Subcutaneous adipose tissue (tissue), 4 donors: ENCODE data around the gene DNAJB6. TPM values are rescaled to one million over a fixed set of nuclear protein-coding genes. Genes with fewer than 3 reads are reported as not detected.

Experiments used
- total RNA-seq, 4 donors: library from RNA; depleted of rRNA; stranded (reverse); fragments of >200 nt; gene quantifications; one replicate each; pipeline ENCODE4 v1.1.0, GENCODE V29; 2016
- TF ChIP-seq, protein P1 (sequence below): fragments of 450-650 bp; IDR thresholded peaks from one replicate; pipeline ENCODE4 v1.5.1; 2016; ENCODE audit warnings: low read depth, mild to moderate bottlenecking, control low read depth, antibody characterized with exemption, moderate library complexity

The DNAJB6 gene
- total RNA-seq, 4 donors from 2014 or later: 87.5 to 138 (median 92.7) TPM

DNA sequence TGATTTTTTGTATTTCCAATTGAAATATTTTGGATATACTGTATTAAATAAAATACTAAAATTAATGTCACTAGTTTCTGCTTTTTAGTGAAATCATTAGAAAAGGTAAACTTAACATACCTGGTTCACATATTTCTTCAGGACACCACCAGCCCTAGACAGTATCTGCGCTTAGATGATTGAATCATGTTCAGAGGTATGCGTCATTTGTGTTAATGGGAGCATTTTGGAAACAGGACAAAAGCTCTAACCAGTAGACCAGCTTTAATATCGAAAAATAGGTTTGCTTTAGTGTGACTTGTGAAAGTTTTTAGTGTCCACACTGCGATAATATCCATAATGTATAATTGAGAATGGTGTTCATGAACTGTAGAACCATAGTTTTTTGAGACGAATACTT, 47.1 kb downstream of the DNAJB6 start:
- TF ChIP-seq, protein P1, sequence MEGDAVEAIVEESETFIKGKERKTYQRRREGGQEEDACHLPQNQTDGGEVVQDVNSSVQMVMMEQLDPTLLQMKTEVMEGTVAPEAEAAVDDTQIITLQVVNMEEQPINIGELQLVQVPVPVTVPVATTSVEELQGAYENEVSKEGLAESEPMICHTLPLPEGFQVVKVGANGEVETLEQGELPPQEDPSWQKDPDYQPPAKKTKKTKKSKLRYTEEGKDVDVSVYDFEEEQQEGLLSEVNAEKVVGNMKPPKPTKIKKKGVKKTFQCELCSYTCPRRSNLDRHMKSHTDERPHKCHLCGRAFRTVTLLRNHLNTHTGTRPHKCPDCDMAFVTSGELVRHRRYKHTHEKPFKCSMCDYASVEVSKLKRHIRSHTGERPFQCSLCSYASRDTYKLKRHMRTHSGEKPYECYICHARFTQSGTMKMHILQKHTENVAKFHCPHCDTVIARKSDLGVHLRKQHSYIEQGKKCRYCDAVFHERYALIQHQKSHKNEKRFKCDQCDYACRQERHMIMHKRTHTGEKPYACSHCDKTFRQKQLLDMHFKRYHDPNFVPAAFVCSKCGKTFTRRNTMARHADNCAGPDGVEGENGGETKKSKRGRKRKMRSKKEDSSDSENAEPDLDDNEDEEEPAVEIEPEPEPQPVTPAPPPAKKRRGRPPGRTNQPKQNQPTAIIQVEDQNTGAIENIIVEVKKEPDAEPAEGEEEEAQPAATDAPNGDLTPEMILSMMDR: no peak

GRCh38 chr7:157384301-157384700, 47.5 kb downstream of the DNAJB6 start:
- TF ChIP-seq, protein P1: no peak

DNA sequence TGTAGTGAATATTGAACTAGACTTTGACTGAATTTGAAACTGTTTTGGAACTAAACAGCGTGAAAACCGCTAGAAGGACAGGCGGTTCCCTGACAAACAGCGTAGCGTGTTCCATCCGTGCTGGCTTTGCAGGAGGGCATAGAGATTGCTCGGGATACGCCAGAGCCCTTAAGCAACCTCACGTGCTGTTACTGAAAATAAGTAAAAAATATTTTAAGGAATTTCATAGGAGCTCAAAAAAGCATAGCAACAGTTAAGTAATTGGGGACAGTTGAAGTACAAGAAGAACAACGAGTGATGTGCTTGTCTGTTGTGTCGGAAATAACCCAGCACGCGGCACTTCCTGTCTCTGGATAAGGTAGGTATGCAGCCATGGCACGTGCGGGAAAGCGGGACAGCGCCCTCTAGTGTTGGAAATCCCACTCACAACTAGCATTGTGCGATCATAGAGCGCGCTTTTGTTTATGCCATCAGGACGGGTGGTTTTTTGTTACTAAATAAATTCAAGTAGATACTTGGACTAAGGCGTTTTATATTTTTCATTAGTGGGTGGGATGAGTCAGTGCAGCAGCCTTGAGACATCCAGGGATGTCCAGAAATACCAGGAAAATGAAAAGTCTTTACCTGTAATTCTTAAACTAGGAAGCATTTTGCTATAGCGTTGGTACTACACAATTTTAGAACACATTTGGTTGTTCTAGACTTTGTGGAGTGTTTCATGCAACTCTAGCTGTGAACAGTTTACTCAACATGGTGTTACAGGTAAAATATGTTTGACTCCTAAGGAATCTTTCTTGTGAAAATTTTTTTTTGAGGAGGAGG, 50.4 kb downstream of the DNAJB6 start:
- TF ChIP-seq, protein P1: no peak

DNA sequence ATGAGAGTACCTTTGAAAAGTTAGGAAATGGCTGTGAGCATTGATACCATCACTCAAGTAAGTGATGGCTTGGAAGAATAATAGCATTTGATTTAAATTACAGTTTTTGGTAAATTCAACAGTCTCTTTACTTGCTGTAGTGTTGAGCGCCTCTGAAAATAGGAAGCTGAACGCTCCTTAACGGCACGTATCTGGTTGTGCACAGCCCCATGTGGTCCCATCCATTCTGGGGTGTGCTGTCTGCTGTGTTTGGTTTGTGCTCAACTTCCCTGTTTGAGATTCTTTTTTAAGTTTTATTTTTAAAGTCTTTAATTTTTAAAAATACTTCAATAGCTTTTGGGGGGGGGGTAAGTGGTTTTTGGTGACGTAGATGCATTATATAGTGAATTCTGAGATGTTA, 51.5 kb downstream of the DNAJB6 start:
- TF ChIP-seq, protein P1: no peak

DNA sequence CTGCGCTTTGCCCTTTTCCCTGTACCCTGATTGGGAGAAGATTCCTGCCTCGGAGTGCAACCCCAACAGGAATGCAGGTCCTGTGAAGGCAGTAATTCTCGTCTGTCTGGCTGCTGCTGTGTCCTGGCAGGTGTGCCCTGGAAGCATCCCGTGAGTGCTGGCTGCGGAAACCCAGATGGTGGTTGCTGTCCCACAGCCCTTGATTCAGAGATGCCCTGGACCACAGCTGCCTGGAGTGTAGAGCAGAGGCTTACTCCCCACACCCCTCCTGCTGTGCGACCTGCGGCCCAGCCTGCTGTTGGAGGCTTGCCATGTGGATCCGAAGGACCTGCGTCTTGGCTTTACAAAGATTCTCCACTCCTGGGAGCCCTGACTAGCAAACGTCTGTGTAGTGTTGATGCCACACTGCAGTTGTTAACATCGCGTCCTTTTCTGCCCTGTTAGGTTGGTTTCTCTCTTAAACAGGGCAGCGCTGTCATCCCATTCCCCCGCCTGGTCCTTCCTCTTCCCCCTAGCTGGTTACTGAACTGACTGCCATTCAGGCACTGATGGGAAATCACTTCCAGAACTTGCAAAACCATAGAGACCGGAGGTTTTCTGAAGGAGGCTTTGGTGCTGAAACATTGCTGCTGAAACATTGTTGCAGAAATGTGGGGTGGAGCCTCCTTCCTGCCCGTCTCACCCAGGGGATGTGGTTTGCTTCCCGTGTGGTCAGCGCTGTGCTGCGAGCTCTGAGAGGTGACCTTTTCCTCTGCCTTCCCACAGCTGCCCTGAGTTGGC, 53.3 kb downstream of the DNAJB6 start:
- TF ChIP-seq, protein P1: no peak

- TF ChIP-seq, protein P1: no peak
Measured at GRCh38 chr7:157391036-157391710, 54.4 kb downstream of the DNAJB6 start.
